GM19372 (cell line): Measurements from ENCODE around the gene WDR1.

ENCODE experiments used
- ATAC-seq: cut with Tn5 transposase; IDR thresholded peaks from one replicate; pipeline ENCODE4 v1.9.1; 2021; ENCODE audit warnings: mild to moderate bottlenecking, low read depth, moderate library complexity; ENCODE audit not compliant: unreplicated experiment

Gene WDR1

GRCh38 chr4:10088135-10089010, 28.2 kb downstream of the WDR1 start:
- no peak for ATAC-seq

DNA sequence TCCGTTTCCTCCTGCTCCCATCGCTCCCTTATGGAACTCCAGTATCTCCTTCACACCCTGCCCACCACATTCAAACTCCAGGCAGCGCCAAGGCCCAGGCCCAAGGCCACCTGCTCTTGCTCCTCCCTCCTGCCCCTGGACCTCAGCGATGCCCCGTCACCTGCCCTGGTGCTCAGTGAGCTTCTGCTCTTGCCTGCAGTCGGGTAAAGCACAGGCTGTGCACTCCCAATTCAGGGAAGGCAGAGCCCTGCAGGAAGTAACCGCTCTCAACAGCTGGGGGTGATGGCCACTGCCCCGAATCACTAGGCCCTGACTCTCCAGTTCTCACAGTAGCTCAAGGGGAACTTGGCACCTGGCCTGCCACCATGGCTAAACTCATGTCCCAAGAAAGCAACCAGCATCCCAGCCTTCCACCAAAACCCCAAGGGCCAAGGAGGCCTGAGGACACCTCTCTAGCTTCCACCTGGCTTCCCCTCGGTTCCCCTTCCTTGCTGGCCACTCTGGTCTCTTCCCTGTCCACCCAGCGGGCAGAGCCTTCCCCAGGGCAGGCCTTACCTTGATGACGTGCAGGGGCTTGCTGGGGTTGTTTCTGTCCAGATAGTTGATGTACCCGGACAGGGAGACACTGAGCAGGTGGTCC, 29.3 kb downstream of the WDR1 start:
- ATAC-seq, result no peak

DNA sequence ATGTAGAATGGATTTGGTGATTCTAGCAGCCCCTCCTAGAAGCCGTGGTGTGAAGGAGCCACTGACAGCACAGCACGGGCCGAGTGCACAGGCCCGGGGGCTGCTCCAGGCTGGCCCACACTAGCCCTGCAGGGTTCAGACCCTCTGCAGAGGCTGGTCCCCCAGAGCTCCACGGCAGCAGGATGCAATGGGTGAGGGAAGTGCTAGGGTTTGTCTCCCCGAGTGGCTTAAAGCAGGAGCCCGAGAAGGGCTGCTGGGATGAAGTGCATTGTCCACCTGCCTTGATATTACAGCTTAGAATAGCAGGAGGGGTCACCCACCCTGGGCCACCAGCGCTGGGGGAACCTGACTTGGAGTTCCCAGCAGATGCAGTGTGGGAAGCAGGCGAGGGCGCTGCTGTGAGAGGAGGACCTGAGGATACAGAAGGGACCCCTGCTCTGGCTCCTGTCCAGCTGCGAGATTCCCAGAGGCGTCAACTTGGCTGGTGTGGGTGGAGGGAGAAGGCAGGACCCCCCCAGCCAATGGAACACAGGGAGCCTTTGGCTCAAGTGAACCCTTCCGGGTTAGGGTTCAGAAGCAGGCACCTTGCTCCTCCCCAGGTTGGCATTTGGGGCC, 30.0 kb downstream of the WDR1 start:
- no peak for ATAC-seq

- ATAC-seq, result no peak
Observed at GRCh38 chr4:10085828-10086505, 30.6 kb downstream of the WDR1 start.

DNA sequence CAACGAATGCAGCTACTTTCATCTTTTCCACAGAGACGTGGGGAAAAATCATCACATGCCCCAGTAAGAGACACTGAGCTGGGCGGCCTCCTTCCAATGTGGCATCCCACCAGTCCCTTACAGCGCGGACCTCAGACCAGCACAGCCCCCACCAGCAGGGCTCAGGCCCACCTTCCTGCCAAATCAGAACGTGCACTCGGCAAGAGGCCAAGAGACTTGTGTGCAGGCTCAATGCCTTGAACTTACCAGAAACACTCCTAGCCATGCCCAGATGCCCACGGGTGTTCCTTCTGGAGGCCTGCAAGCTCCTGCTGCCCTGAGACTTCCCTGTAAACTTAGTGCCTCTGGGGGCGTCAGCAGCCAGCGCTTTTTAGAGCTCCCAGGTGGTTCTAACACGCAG, 31.2 kb downstream of the WDR1 start:
- no peak for ATAC-seq

GRCh38 chr4:10084651-10085358, 31.8 kb downstream of the WDR1 start:
- no peak for ATAC-seq

GRCh38 chr4:10083861-10084641, 32.5 kb downstream of the WDR1 start:
- ATAC-seq, result no peak

- ATAC-seq, result no peak
Observed at GRCh38 chr4:10083331-10083771, 33.2 kb downstream of the WDR1 start.

GRCh38 chr4:10082459-10083272, 33.9 kb downstream of the WDR1 start:
- ATAC-seq, result no peak

GRCh38 chr4:10082047-10082446, 34.6 kb downstream of the WDR1 start:
- ATAC-seq, result no peak

DNA sequence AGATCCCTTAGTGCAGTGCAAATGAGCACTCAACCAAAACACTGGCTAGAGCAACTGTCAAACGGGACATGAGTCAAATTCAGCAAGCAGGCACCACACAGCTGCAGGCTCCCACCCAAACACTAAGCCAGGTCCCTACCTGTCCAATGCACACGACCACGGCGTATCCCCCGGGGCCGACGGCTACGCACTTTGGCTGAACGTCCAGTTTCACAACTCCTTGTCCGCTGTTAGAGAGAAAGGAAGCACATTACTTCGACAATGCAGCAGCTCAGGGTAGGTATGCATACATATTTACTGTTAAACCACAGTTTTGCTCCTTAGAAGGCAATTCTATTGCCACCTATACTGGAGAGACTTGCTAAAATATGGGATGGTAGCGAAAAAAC, 35.4 kb downstream of the WDR1 start:
- ATAC-seq, result no peak

- ATAC-seq, result no peak
Observed at GRCh38 chr4:10080589-10081217, 35.9 kb downstream of the WDR1 start.

- no peak for ATAC-seq
Observed at GRCh38 chr4:10079912-10080588, 36.5 kb downstream of the WDR1 start.

GRCh38 chr4:10079256-10079655, 37.3 kb downstream of the WDR1 start:
- no peak for ATAC-seq

DNA sequence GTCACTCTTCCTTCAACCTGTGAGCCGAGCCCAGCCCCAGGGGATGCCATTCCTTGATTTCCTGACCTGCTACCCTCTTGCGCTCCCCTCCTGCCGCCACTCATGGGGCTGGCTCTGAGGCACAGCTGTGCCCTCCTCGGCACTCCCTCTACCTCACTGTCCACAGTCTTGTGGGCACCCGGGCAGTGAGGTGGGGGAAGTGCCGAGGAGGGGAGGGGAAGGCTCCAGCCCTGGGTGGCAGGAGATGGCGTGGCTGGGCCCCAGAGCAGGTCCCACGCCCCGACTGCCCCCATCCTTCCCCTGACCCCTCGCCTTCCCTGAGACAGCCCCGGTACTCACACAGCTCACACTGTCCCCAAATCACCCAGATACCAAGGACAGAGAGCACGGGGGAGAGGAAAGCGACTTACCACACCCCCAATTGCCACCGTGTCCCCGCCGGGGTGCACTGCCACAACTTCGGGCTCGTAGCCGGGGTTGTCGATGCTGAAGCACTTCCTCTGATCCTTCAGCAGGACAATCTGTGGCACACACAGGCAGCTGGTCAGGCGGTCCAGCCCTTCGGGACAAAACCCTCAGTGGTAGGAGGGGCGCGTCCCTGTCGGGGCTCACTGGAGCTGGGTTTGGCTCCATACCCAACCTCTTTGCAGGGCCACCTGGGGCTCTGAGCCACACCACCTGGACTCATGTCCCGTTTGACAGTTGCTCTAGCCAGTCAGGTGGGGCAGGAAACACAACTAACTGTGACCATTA, 37.9 kb downstream of the WDR1 start:
- no peak for ATAC-seq

GRCh38 chr4:10077483-10078335, 38.9 kb downstream of the WDR1 start:
- ATAC-seq, result no peak
